HepG2 (cell line): ENCODE results near the gene CNN3. TPM values are rescaled to one million over a fixed set of nuclear protein-coding genes. Genes with fewer than 3 reads are reported as not detected.

Experiments
- CENPT ChIP-seq: sonication (generic); formaldehyde crosslinking; IDR thresholded peaks from 2 replicates; pipeline ENCODE4 v1.8.0; 2022; ENCODE audit warnings: low read depth, mild to moderate bottlenecking, moderate library complexity, missing genetic modification reagents
- E2F5 ChIP-seq: sonication (generic); formaldehyde crosslinking; conservative IDR thresholded peaks from 2 replicates; pipeline ENCODE4 v1.4.0; 2020; ENCODE audit warnings: missing genetic modification reagents
- EEA1 ChIP-seq: sonication (generic); formaldehyde crosslinking; IDR thresholded peaks from 2 replicates; pipeline ENCODE4 v1.5.1; 2020; ENCODE audit warnings: mild to moderate bottlenecking, missing genetic modification reagents, borderline replicate concordance
- EZH2 ChIP-seq: conservative IDR thresholded peaks from 2 replicates; pipeline ENCODE4 v1.6.1; 2012; ENCODE audit warnings: mild to moderate bottlenecking, low read depth, low read length, moderate library complexity
- FOXP1 ChIP-seq, 2 experiments: fragments of 450-650 bp in 1 of 2; IDR thresholded peaks; 2 replicates each; pipeline ENCODE4 v1.6.1; 2017 to 2018; ENCODE audit warnings: antibody characterized with exemption in 1 of 2
- GATAD2A ChIP-seq: IDR thresholded peaks from 2 replicates; pipeline ENCODE4 v1.6.1; 2016
- MAZ ChIP-seq, 2 experiments: sonication (generic) in 1 of 2; formaldehyde crosslinking in 1 of 2; IDR thresholded peaks; 2 replicates each; pipeline versions ENCODE4 v1.5.0 to v1.6.1; 2012 to 2020; ENCODE audit warnings: low read depth in 2 of 2, mild to moderate bottlenecking in 2 of 2, borderline replicate concordance in 1 of 2, improper control_type of control experiment in 1 of 2, low read length in 1 of 2, missing genetic modification reagents in 1 of 2, moderate library complexity in 1 of 2
- NFATC3 ChIP-seq: sonication (generic); formaldehyde crosslinking; IDR thresholded peaks from 2 replicates; pipeline ENCODE4 v1.5.1; 2020; ENCODE audit warnings: mild to moderate bottlenecking, missing genetic modification reagents
- SKI ChIP-seq: fragments of 450-650 bp; IDR thresholded peaks from one replicate; pipeline ENCODE4 v1.6.1; 2018; ENCODE audit warnings: mild to moderate bottlenecking; ENCODE audit not compliant: partially characterized antibody
- SOX5 ChIP-seq: IDR thresholded peaks from 2 replicates; pipeline ENCODE4 v1.6.1; 2016; ENCODE audit warnings: borderline replicate concordance
- ZBTB40 ChIP-seq, 2 experiments: fragments of 450-650 bp in 1 of 2; sonication (generic) in 1 of 2; formaldehyde crosslinking in 1 of 2; IDR thresholded peaks; 2 replicates each; pipeline versions ENCODE4 v1.6.1 to v1.8.0; 2016 to 2022; ENCODE audit warnings: antibody characterized with exemption in 1 of 2, mild to moderate bottlenecking in 1 of 2, missing genetic modification reagents in 1 of 2
- ZNF337 ChIP-seq: sonication (generic); formaldehyde crosslinking; IDR thresholded peaks from 2 replicates; pipeline ENCODE4 v1.5.1; 2020; ENCODE audit warnings: missing genetic modification reagents, low read depth, mild to moderate bottlenecking, borderline replicate concordance
- ZNF362 ChIP-seq: sonication (generic); formaldehyde crosslinking; IDR thresholded peaks from 2 replicates; pipeline ENCODE4 v1.4.0; 2020; ENCODE audit warnings: missing genetic modification reagents, mild to moderate bottlenecking, borderline replicate concordance
- ZNF460 ChIP-seq: sonication (generic); formaldehyde crosslinking; IDR thresholded peaks from 2 replicates; pipeline ENCODE4 v1.5.1; 2020; ENCODE audit warnings: missing genetic modification reagents, mild to moderate bottlenecking, borderline replicate concordance
- ZNF770 ChIP-seq: sonication (generic); formaldehyde crosslinking; IDR thresholded peaks from 2 replicates; pipeline ENCODE4 v1.5.0; 2020; ENCODE audit warnings: mild to moderate bottlenecking, missing genetic modification reagents
- ZNF83 ChIP-seq: sonication (generic); formaldehyde crosslinking; IDR thresholded peaks from 2 replicates; pipeline ENCODE4 v1.4.0; 2020; ENCODE audit warnings: missing genetic modification reagents, mild to moderate bottlenecking, borderline replicate concordance
- polyA plus RNA-seq, 8 experiments: library from polyadenylated mRNA; depleted of rRNA in 3 of 8; stranded (reverse) in 7 of 8; unstranded in 1 of 8; fragments of >200 nt; fragmentation: Illumina TruSeq in 4 of 8; extraction: Trizol in 4 of 8; gene quantifications; 2 replicates each; pipeline versions ENCODE4 v1.2.1 to v1.2.3, GENCODE V29; 2011 to 2016; ENCODE audit warnings: low read depth in 4 of 8, missing spikeins in 1 of 8, mixed read lengths in 1 of 8; ENCODE audit not compliant: insufficient read depth in 1 of 8
- total RNA-seq, 5 experiments: library from RNA; depleted of rRNA; stranded (reverse); fragments of >200 nt; fragmentation: Illumina TruSeq; extraction: Trizol; gene quantifications; 2 replicates each; pipeline ENCODE4 v1.2.3, GENCODE V29; 2016; ENCODE audit warnings: low read depth in 1 of 5

Gene CNN3
- total and polyA plus RNA-seq, 2 of the 13 experiments (the other 11 are each of a cell fraction or from before 2014, with no cell fraction given) = 113 to 223 TPM

GRCh38 chr1:94958081-94958480 is 31.2 kb upstream of the CNN3 start (continued):
- TF ChIP-seq NFATC3 (CRISPR knock-in tag) = no peak
- TF ChIP-seq GATAD2A (CRISPR knock-in tag) = peak; percentile 74
- peak; percentile 87 for TF ChIP-seq ZNF770
- no peak for TF ChIP-seq EEA1 (CRISPR knock-in tag)
- TF ChIP-seq CENPT = no peak
- TF ChIP-seq ZNF337 = no peak
- 0 out of 2 replicates have a peak, but pooled peaks have one; percentile 36 for TF ChIP-seq ZNF362
- no peak for TF ChIP-seq E2F5 (CRISPR knock-in tag)
- TF ChIP-seq MAZ (IDR thresholded peaks at IDR 0.05; ENCODE audit: borderline replicate concordance, low read depth, low read length) = no peak
- 0 out of 2 replicates have a peak, but pooled peaks have one; percentile 33 for TF ChIP-seq MAZ (CRISPR knock-in tag; IDR thresholded peaks at IDR 0.05; ENCODE audit: low read depth)
- TF ChIP-seq FOXP1 (IDR thresholded peaks at IDR 0.05) = no peak
- TF ChIP-seq FOXP1 (CRISPR knock-in tag; IDR thresholded peaks at IDR 0.05) = peak; percentile 87
- TF ChIP-seq ZNF460 (CRISPR knock-in tag) = no peak
- no peak for TF ChIP-seq ZNF83
- TF ChIP-seq EZH2 = no peak
- peak; percentile 53 for TF ChIP-seq SKI
- TF ChIP-seq SOX5 (CRISPR knock-in tag) = peak; percentile 54; the same call in 1 of the 2 replicates
- no peak for TF ChIP-seq ZBTB40 (IDR thresholded peaks at IDR 0.05)
- TF ChIP-seq ZBTB40 (CRISPR knock-in tag; IDR thresholded peaks at IDR 0.05) = 0 out of 2 replicates have a peak, but pooled peaks have one; percentile 42
